Measurements from ENCODE around the gene ZNF292. TPM values are rescaled to one million over a fixed set of nuclear protein-coding genes. Genes with fewer than 3 reads are reported as not detected.

Gene ZNF292
- total and polyA plus RNA-seq, 10 of the 15 experiments (the other 5 are each of a cell fraction or from before 2014, with no cell fraction given): 11.1 to 57.6 (median 30.6) TPM

DNA sequence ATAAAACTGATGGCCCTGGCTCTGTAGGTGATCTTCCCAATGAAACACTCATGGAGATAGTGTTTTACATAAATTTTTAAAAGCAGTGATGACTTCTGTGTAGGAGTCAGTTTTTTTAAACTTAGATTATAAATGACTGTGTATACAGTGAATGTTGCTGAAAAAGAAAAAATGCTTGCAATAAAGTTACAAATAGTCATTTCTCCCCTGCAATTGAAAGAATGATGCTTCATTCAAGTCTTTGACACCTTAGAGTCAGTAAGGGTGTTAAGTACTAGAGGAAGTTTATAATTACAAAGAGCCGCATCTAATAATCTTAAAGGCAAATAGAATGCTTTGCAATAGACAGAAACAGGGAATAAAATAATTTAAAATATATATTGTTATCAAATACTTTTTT is 27.6 kb downstream of the ZNF292 start:
- RAD21 ChIA-PET (ENCODE audit: unreplicated experiment): no interaction called here
- no peaks in the 10 kb centered on the region for H3K27me3 ChIP-seq (replicated peaks in 1 of 2; ENCODE audit: control insufficient read depth in 2 of 2, insufficient read depth in 2 of 2, low read length in 1 of 2)
- CTCF ChIA-PET: no interaction called here
- peak overlapping the region; percentile 7; the same call in 1 of the 2 replicates for H3K4me2 ChIP-seq (ENCODE audit: control insufficient read depth, insufficient read depth)
- peaks cover 10% of the 10 kb centered on the region for H4K20me1 ChIP-seq (ENCODE audit: control insufficient read depth, insufficient read depth)
- in situ Hi-C loops (cut with MboI): no loop called here
- no peak overlapping the region for H3K4me3 ChIP-seq
- no peak overlapping the region; the same call in 1 of the 2 replicates for H3K9ac ChIP-seq (ENCODE audit: control insufficient read depth, insufficient read depth, low read length)
- H3K27ac ChIP-seq (ENCODE audit: control insufficient read depth, insufficient read depth): peak overlapping the region; percentile 32; the same call in 1 of the 2 replicates
- H3K4me1 ChIP-seq (ENCODE audit: control insufficient read depth, insufficient read depth, low read length): peaks cover 21% of the 10 kb centered on the region
- SMC1A ChIA-PET (ENCODE audit: uncharacterized antibody, unreplicated experiment): no interaction called here
- POLR2A ChIA-PET: no interaction called here
- FAIRE-seq (no peak), ATAC-seq (peak; percentile 27), DNase-seq (ENCODE audit: low read depth, low spot score) (no peak)
- intact Hi-C loops (cut with micrococcal nuclease; ENCODE audit: unreplicated experiment): loop anchor here (2.0 kb wide), 1 partner anchor 14 kb away; no protein-coding TSS in a partner anchor
- TF ChIP-seq JUNB (IDR thresholded peaks at IDR 0.05) (peak; percentile 27; the same call in 1 of the 2 replicates), RFX5 (IDR thresholded peaks at IDR 0.05; ENCODE audit: low read depth, low read length) (no peak), RCOR1 (conservative IDR thresholded peaks at IDR 0.05; ENCODE audit: low read depth, low read length) (no peak), YY1 (IDR thresholded peaks at IDR 0.05; ENCODE audit: low read depth, low read length) (no peak), ZNF24 (IDR thresholded peaks at IDR 0.05) (peak; percentile 54; the same call in 1 of the 2 replicates), HDGF (IDR thresholded peaks at IDR 0.05) (no peak)
- TF ChIP-seq, protein P1, sequence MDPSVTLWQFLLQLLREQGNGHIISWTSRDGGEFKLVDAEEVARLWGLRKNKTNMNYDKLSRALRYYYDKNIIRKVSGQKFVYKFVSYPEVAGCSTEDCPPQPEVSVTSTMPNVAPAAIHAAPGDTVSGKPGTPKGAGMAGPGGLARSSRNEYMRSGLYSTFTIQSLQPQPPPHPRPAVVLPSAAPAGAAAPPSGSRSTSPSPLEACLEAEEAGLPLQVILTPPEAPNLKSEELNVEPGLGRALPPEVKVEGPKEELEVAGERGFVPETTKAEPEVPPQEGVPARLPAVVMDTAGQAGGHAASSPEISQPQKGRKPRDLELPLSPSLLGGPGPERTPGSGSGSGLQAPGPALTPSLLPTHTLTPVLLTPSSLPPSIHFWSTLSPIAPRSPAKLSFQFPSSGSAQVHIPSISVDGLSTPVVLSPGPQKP (IDR thresholded peaks at IDR 0.05; ENCODE audit: low read depth, low read length): no peak
- BruUV-seq (replicated peaks): no TSS peak
- peaks cover 95% of the 10 kb centered on the region for H3K79me2 ChIP-seq (ENCODE audit: control insufficient read depth, insufficient read depth, low read length)
- 90% methylated on average over 1 of the region's 1 CpG for WGBS (ENCODE audit: insufficient coverage, insufficient replicate concordance, low lambda C conversion rate, missing lambda C conversion rate)
- H3K36me3 ChIP-seq (ENCODE audit: control insufficient read depth in 2 of 2, insufficient read depth in 2 of 2, low read length in 1 of 2): peaks cover 9 to 25% of the 10 kb centered on the region in 2 experiments
- H3K9me3 ChIP-seq (replicated peaks; ENCODE audit: control insufficient read depth, insufficient read depth, low read length): no peaks in the 10 kb centered on the region; the same call in 2 of the 3 replicates
- no peak overlapping the region for H2AFZ ChIP-seq (ENCODE audit: control insufficient read depth, low read depth, low read length)
